HG02759 (cell line): ENCODE data around the gene UBAC1.
"Not testable (repeated sequence)": the region's sequence is repeated elsewhere in the genome, so short reads cannot be mapped to it uniquely, and the experiment has no call there.

Source experiments
- ATAC-seq: cut with Tn5 transposase; IDR thresholded peaks from one replicate; pipeline ENCODE4 v1.9.1; 2021; ENCODE audit warnings: mild to moderate bottlenecking, moderate library complexity; ENCODE audit not compliant: unreplicated experiment

UBAC1 gene

DNA sequence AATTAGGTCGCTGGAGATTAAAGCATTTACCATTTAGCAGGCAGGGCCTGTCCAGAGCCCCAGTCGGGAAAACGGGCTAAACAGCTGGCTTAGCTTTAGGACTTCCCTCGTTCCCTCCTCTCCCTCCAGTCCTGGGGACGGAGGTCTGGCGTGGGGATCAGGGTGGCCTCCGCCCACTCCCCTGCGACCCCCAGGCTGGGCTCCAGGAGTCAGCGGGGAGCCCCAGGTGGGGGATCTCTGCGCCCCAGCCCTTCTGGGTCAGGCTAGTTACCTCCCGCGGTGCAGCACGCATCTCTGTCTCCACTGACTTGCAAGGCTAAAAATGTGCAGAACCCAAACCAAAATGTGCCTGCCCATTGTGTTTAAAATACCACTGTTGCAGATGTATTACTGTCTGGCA lies 37.7 kb downstream of the UBAC1 start:
- no peak for ATAC-seq

DNA sequence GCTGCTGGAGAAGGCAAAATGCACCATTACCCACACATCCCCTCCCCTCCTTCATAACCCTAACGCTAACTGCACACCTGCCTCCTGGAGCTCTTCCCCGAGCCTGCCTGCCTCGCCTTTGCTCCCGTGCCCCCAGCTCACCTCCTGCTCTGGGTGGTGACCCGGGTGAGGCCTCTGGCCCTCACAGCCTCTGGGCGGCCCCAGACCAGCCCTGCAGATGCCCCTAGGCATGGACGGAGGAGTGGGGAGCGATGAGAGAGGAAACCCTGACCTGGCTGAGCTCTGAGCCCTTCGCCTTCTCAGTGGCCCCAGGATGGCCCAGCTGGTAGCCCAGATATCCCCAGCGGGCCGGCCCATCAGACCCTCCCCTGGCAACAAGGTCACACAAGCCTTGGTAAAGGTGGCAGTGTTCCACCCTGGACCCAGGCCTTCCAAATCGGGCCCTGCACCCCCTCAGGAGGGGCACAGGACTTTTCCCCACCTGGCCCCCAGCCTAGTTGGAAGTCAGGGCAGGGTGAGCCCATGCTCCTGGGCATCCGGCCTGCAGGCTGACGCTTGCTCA lies 39.3 kb downstream of the UBAC1 start:
- ATAC-seq: no peak

GRCh38 chr9:135920973-135921585 lies 40.1 kb downstream of the UBAC1 start:
- no peak for ATAC-seq

DNA sequence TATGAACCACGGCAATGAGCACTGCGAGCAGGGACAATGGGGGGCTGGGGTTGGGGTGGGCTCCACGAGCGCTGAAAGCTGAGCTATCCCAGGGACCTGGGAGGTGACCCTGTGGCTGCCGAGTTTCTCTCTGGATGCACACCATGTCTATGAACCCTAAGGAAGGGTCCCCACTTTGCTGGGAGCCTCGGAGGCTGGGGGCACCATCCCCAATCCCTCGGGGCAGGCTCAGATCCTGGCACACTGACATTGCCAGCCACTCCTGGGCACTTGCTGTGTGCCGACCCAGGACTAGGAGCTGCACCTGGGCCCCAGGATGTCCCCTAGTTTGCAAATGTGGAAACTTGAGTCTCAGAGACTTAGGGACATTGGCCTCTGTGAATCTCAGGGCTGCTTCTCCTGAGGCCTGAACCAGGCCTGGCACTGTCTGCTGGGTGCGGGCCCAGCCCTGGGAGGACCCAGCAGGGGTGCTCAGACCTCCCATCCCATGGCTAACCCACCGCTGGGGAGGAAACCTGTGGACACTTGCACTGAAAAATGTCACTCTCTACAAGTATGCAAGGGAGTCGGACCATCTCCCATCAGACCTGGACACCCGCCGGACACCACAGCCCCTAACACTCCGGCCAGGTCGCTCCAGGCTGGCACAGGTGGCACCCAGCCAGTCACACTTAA lies 40.8 kb downstream of the UBAC1 start:
- no peak for ATAC-seq

- ATAC-seq: no peak
Observed at GRCh38 chr9:135919318-135919890, 41.8 kb downstream of the UBAC1 start.

GRCh38 chr9:135916227-135916626 lies 44.9 kb downstream of the UBAC1 start:
- not testable (repeated sequence) for ATAC-seq

DNA sequence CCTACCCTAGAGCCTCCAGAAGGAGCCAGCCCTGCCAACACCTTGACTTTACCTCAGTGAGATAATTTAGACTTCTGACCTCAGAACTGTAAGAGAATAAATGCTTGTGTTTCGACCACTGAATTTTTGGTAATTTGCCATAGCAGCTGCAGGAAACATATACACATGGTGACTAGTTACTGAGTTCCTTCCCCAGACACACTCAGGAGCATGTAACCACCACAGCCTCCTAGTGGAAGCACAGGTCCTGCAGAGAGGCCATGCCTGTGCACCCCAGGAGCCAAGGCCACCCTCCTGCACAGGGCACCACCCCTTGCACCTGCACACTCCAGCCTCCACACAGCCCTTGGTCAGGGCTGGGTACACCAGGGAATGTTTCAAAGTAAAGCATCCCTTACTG lies 46.3 kb downstream of the UBAC1 start:
- ATAC-seq: no peak

DNA sequence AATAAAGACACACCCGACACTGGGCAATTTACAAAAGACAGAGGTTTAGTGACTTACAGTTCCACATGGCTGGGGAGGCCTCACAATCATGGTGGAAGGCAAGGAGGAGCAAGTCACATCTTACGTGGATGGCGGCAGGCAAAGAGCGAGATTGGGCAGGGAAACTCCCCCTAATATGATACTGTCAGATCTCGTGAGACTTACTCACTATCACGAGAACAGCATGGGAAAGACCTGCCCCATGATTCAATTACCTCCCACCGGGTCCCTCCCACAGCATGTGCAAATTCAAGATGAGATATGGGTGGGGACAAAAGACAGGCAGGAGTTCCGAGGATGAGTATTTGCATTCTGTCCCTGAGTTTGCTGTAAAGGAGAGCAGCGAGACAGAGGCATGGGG lies 49.9 kb downstream of the UBAC1 start:
- ATAC-seq: not testable (repeated sequence)

- no peak for ATAC-seq
Observed at GRCh38 chr9:135910757-135911156, 50.4 kb downstream of the UBAC1 start.

DNA sequence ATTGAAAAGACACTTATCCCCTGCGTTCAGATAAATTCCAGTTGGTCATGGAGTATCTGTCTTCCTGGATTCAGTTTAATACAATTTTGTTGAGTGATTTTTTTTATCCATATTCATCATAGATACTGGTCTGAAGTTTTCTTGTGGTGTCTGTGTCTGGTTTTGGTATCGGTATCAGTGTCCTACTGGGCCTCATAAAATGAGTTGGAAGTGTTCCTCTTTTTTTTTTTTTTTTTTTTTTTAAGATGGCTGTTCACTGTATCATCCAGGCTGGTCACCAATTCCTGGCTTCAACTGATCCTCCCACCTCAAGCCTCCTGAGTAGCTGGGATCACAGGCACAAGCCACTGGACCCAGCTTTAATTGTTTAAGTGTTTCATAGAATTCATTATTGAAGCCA lies 51.0 kb downstream of the UBAC1 start:
- no peak for ATAC-seq

DNA sequence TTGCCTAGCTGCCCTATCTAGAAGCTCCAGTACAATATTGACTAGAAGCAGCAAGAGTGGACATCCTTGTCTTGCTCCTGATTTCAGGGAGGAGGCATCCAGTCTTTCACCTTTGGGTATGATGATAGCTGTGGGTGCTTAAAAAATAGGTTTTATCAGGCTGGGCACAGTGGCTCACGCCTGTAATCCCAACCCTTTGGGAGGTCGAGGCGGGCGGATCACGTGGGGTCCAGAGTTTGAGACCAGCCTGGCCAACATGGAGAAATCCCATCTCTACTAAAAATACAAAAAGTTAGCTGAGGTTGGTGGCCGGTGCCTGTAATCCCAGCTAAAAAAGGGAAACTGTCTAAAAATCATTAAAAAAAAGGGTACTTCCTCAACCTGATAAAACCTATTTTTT lies 51.8 kb downstream of the UBAC1 start:
- ATAC-seq: no peak

DNA sequence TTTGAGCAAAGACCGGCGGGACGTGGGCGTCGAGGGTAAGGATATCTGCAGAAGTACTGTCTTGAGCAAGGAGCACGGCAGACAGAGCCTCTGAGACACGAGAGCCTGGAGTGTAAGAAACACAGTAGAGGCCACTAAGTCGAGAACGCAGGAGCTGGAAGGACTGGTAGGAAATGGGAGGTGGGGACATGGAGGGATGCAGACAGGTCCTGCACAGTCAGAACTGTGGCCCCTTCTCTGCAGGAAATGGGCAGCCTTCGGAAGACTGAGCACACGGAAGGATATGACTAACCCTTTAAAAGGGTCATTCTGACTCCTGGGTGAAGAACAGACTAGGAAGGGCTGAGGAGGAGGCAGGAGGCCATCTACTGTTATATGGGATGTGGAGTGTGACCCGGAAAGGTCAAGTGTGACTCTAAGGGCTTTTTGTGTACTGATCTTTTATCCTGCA lies 52.4 kb downstream of the UBAC1 start:
- no peak for ATAC-seq

- ATAC-seq: no peak
Observed at GRCh38 chr9:135908093-135908753, 53.0 kb downstream of the UBAC1 start.

GRCh38 chr9:135907431-135908092 lies 53.6 kb downstream of the UBAC1 start, which contains the start of gene CAMSAP1:
Gene CAMSAP1, minus strand, starts transcription at chr9:135907546. Its CDS starts 387 bp downstream, at chr9:135907159.
- ATAC-seq: peak; percentile 79

- no peak for ATAC-seq
Observed at GRCh38 chr9:135907006-135907430, 54.2 kb downstream of the UBAC1 start.

DNA sequence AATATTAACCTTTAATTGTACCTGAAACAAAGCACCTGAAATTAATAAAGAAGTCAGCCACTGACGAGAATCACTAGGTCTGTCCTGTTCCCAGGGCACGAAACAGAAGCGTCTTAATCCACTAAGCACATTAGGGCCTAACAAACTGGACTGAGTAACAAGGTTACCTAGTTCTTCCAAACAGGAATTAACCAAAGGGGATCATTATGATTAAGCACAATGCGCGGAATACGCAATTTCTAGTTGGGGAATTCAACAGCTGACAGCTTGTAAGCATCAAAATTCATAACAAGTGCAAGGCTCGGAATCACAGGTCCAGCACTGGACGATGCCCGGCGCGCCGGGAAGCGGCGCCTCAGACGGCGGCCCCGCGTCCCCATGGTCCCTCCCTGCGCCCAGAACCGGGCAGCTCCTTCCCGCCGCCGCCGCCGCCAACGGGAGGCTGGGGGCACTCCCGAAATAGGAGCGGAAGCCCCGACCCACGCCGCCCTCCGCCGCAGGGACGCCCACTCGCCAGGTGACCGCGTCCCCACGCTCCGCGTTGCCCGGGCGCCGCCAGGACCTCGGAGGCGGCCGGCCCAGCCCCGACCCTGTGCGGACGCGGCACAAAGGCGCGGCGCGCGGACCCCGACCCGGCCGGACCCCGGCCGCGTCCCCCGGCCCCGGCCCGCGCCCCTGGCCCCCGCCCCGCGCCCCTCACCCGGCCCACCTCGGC lies 54.7 kb downstream of the UBAC1 start:
- ATAC-seq: peak; percentile 2

DNA sequence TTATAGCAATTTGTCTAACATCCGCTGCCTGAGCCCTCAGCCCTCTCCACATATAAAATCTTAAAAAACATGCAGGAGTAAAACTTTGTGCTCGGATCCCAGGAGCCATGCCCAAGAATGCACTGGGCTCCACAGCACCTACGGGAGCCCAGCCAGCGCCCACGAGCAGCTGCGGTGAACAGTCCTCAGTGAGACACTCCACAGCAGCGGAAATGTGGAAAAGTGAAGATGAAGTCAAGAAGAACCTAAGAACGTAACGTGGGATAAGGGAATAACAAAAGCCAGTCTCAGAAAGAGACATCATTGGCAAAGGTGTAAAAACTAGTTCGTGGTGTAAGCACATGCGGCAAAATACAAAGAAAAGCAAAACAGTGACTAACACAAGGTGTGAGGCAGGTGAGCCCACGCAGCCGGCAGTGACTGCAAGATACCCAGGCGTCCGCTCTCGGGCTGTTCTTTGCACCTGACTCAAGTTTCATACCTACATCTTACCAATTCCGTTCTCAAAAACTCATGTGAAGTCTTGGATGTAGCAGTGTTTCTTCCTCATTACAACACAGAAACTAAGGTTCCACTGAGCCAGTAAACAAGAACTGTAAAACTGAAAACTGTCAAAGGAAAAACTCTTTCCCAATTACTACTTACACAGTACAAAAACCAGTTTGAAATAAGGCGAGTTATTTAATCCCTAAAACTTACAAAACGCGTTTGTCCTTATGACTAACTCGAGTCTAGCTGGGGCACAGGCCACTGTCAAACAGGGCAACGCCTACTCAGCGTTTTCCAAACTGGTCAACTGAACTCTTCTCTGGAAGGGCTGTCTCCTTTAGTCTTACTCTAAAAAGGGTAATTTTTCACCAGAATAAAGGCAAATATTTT lies 55.6 kb downstream of the UBAC1 start:
- no peak for ATAC-seq

- ATAC-seq: no peak
Observed at GRCh38 chr9:135903786-135904520, 57.2 kb downstream of the UBAC1 start.

DNA sequence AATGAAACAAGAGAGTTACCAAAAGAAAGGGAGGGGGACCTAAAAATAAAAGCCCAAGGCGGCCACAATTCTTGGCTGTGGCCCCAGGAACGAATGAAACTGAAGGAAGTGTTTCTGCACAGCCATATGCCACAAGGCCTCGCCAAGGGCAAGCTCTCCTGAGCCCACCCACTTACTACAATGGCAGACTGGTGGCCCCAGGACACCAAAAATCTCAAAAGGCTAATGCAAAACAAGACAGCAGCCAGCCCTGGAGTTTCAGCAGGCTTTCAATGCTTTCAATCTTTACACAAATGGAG lies 57.9 kb downstream of the UBAC1 start:
- no peak for ATAC-seq
